ENCODE results near the gene ZKSCAN2.

Gene ZKSCAN2

GRCh38 chr16:25257470-25257955 is at the start of gene ZKSCAN2:
TSS of gene ZKSCAN2 (minus strand) at chr16:25257845. CDS start at chr16:25257127, 718 bp downstream.
- DNase-seq = peak; percentile 85

GRCh38 chr16:25299792-25300590 is 42.3 kb upstream of the ZKSCAN2 start:
- no peak for DNase-seq

GRCh38 chr16:25298165-25298872 is 40.7 kb upstream of the ZKSCAN2 start:
- DNase-seq = no peak

- DNase-seq = no peak
These were observed 39.6 kb upstream of the ZKSCAN2 start for GRCh38 chr16:25297151-25297787.

- no peak for DNase-seq
These were observed 33.9 kb upstream of the ZKSCAN2 start for GRCh38 chr16:25291580-25291979.

- no peak for DNase-seq
These were observed 31.8 kb upstream of the ZKSCAN2 start for GRCh38 chr16:25289466-25289865.

- no peak for DNase-seq
These were observed 21.8 kb upstream of the ZKSCAN2 start for GRCh38 chr16:25279491-25279890.

GRCh38 chr16:25271421-25271820 is 13.8 kb upstream of the ZKSCAN2 start:
- DNase-seq = no peak

- no peak for DNase-seq
These were observed 12.9 kb upstream of the ZKSCAN2 start for GRCh38 chr16:25270577-25270976.

GRCh38 chr16:25269879-25270278 is 12.2 kb upstream of the ZKSCAN2 start:
- DNase-seq = no peak

- DNase-seq = no peak
These were observed 8.3 kb upstream of the ZKSCAN2 start for GRCh38 chr16:25265968-25266367.

- DNase-seq = peak; percentile 18
These were observed 7.0 kb upstream of the ZKSCAN2 start for GRCh38 chr16:25264597-25264996.

GRCh38 chr16:25260416-25260815 is 2.8 kb upstream of the ZKSCAN2 start:
- DNase-seq = no peak

- DNase-seq = peak; percentile 27
These were observed 1.2 kb upstream of the ZKSCAN2 start for GRCh38 chr16:25258861-25259179.

- DNase-seq = peak; percentile 74
These were observed 563 bp upstream of the ZKSCAN2 start for GRCh38 chr16:25257956-25258860.

GRCh38 chr16:25256695-25257469 is 763 bp downstream of the ZKSCAN2 start:
- DNase-seq = peak; percentile 16

GRCh38 chr16:25253322-25253721 is 4.3 kb downstream of the ZKSCAN2 start:
- DNase-seq = no peak

- DNase-seq = no peak
These were observed 7.2 kb downstream of the ZKSCAN2 start for GRCh38 chr16:25250467-25250866.

- no peak for DNase-seq
These were observed 21.7 kb downstream of the ZKSCAN2 start for GRCh38 chr16:25235991-25236390.

- no peak for DNase-seq
These were observed 29.3 kb downstream of the ZKSCAN2 start for GRCh38 chr16:25228372-25228771.

- DNase-seq = no peak
These were observed 32.8 kb downstream of the ZKSCAN2 start for GRCh38 chr16:25224731-25225319.

Measured in CD4-positive, alpha-beta T cell treated with Interleukin-17A for 4 hours (primary cell).